Transverse colon (tissue), 4 donors: ENCODE measurements around the gene IRGQ. TPM values are rescaled to one million over a fixed set of nuclear protein-coding genes. Genes with fewer than 3 reads are reported as not detected.
A peak's percentile ranks its signal among the peaks of the same experiment; 100 is the strongest.
"Not testable (repeated sequence)": the region's sequence is repeated elsewhere in the genome, so short reads cannot be mapped to it uniquely, and the experiment has no call there.

Experiments
- DNase-seq: peaks from one replicate; pipeline ENCODE4 v3.0.0-alpha.2; 2019
- H3K27ac ChIP-seq, 4 donors: fragments of 200-600 bp; sonication (generic); 2 replicates each; pipeline ENCODE4 v1.5.1; 2016 to 2018; ENCODE audit warnings: inconsistent platforms in 4 of 4
- H3K27me3 ChIP-seq: fragments of 200-600 bp; sonication (generic); 2 replicates; pipeline ENCODE4 v1.5.1; 2017; ENCODE audit warnings: inconsistent platforms
- H3K36me3 ChIP-seq, 4 donors: fragments of 200-600 bp; sonication (generic); 2 replicates each; pipeline ENCODE4 v1.5.1; 2017 to 2019; ENCODE audit warnings: inconsistent platforms in 4 of 4
- H3K4me1 ChIP-seq, 4 donors: fragments of 200-600 bp; sonication (generic); 2 replicates each; pipeline ENCODE4 v1.5.1; 2017 to 2020; ENCODE audit warnings: inconsistent platforms in 4 of 4
- H3K4me3 ChIP-seq, 4 donors: fragments of 200-600 bp; sonication (generic); 1 replicate in 1 of 4; 2 replicates in 3 of 4; pipeline versions ENCODE4 v1.5.1 to v1.6.1; 2017 to 2019; ENCODE audit warnings: inconsistent platforms in 4 of 4
- H3K9me3 ChIP-seq, 2 donors: fragments of 200-600 bp; sonication (generic); 2 replicates each; pipeline ENCODE4 v1.5.1; 2017 to 2019; ENCODE audit warnings: inconsistent platforms in 2 of 2
- EP300 ChIP-seq: sonication (generic); formaldehyde crosslinking; IDR thresholded peaks from one replicate; pipeline ENCODE4 v1.6.1; 2017; ENCODE audit warnings: antibody characterized with exemption, low read depth
- POLR2A ChIP-seq: fragments of 450-650 bp; IDR thresholded peaks from one replicate; pipeline ENCODE4 v1.6.1; 2016; ENCODE audit warnings: antibody characterized with exemption, mild to moderate bottlenecking, moderate library complexity
- POLR2AphosphoS5 ChIP-seq, 3 donors: sonication (generic); formaldehyde crosslinking; IDR thresholded peaks; one replicate each; pipeline ENCODE4 v1.6.1; 2016; ENCODE audit warnings: antibody characterized with exemption in 3 of 3
- WGBS, 2 donors: methylation state at CpG; one replicate each; pipeline ENCODE4 v1.1.5; 2018; ENCODE audit warnings: low coverage in 1 of 2; 5-methylcytosine and 5-hydroxymethylcytosine counted together
- in situ Hi-C, 4 donors: fragments of 200-750 bp; cut with MboI; loops; one replicate each; pipeline versions ENCODE4 v1.15.0 to v1.15.1; 2017; ENCODE audit warnings: low sequenced_read_pairs in 3 of 4, low pct_ligation_motif_present in 1 of 4, low pct_unique_long_range_greater_than_20kb in 1 of 4
- intact Hi-C: fragments of 100-400 bp; cut with DNase I; formaldehyde crosslinking; loops from one replicate; pipeline ENCODE4 v1.15.1; 2023; ENCODE audit warnings: low total_unique reads
- total RNA-seq, 4 donors: library from RNA; depleted of rRNA; stranded (reverse); fragments of >200 nt; gene quantifications; one replicate each; pipeline ENCODE4 v1.1.0, GENCODE V29; 2016
- TF ChIP-seq, protein P1 (sequence below), 5 experiments: fragments of 200-600 bp in 3 of 5; fragments of 450-650 bp in 2 of 5; sonication (generic) in 3 of 5; IDR thresholded peaks; 1 replicate in 2 of 5; 2 replicates in 3 of 5; pipeline ENCODE4 v1.5.1; 2016 to 2017; ENCODE audit warnings: antibody characterized with exemption in 5 of 5, inconsistent platforms in 3 of 5, mild to moderate bottlenecking in 2 of 5, moderate library complexity in 1 of 5

IRGQ gene
- total RNA-seq, 4 donors from 2014 or later: 15.7 to 32.5 (median 24.7) TPM

DNA sequence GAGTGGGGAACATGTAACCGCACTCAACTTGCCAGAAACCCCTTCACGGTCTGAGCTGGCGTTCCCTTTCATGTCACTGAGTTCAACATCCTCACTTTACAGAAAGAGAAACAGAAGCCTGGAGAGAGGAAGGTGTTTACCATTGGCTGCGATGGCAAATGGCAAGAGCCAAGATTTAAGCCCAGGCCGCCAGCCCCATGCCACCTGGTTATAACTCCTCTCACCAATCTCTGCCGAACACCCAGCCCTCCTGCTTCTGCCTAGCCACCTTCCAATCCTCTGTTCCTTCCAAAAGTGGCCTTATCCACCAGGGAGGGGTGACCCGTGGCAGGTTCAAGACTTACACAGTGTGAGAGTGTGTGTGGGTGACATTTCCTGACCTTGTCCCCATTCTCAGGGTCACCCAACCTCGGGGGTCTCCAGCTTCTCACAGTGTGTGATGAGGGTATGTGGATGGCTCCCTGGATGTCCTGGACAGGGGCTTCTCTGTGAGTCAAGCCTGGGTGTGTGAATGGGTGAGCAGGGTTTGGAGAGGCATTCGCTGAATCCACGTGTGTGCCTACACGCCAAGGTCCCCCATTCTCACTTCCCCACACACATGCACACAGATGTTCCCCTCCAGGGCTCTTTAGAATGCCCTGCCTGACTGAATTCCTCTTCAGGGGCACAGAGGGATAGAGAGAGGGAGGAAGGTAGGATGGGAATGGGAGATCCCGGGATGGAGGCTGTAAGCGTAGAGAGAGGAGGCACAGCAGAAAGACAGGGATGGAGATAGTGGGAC, 42.5 kb upstream of the IRGQ start:
- Histone ChIP-seq H3K4me3 (no peak overlapping the region), H3K27ac (peak overlapping the region in 1 of 4 donors; percentile 30), H3K36me3 (no peaks in the 10 kb centered on the region), H3K27me3 (peaks cover 42% of the 10 kb centered on the region), H3K9me3 (no peaks in the 10 kb centered on the region), H3K4me1 (peaks cover 6 to 14% (median 10%) of the 10 kb centered on the region in 4 donors)
- TF ChIP-seq EP300: no peak
- TF ChIP-seq, protein P1, sequence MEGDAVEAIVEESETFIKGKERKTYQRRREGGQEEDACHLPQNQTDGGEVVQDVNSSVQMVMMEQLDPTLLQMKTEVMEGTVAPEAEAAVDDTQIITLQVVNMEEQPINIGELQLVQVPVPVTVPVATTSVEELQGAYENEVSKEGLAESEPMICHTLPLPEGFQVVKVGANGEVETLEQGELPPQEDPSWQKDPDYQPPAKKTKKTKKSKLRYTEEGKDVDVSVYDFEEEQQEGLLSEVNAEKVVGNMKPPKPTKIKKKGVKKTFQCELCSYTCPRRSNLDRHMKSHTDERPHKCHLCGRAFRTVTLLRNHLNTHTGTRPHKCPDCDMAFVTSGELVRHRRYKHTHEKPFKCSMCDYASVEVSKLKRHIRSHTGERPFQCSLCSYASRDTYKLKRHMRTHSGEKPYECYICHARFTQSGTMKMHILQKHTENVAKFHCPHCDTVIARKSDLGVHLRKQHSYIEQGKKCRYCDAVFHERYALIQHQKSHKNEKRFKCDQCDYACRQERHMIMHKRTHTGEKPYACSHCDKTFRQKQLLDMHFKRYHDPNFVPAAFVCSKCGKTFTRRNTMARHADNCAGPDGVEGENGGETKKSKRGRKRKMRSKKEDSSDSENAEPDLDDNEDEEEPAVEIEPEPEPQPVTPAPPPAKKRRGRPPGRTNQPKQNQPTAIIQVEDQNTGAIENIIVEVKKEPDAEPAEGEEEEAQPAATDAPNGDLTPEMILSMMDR (IDR thresholded peaks at IDR 0.05): no peak
- TF ChIP-seq POLR2A: no peak
- no peak for TF ChIP-seq POLR2AphosphoS5 (IDR thresholded peaks at IDR 0.05)
- intact Hi-C loops (no loop called here), in situ Hi-C loops (no loop called here)
- no peak for DNase-seq
- WGBS, 2 donors: 75 to 84% methylated on average over 3 to 13 of the region's 13 CpGs

GRCh38 chr19:43636121-43636683, 40.3 kb upstream of the IRGQ start:
- peak overlapping the region in 2 of 4 donors; percentile 16 to 35 for H3K27ac ChIP-seq
- peaks cover 6 to 14% (median 10%) of the 10 kb centered on the region in 4 donors for H3K4me1 ChIP-seq
- H3K36me3 ChIP-seq: no peaks in the 10 kb centered on the region
- in situ Hi-C loops (no loop called here), intact Hi-C loops (no loop called here)
- 76% methylated on average over 14 of the region's 14 CpGs; no CpG with 5 or more reads in 1 of the 2 donors for WGBS, 2 donors
- H3K9me3 ChIP-seq: no peaks in the 10 kb centered on the region
- TF ChIP-seq, protein P1 (IDR thresholded peaks at IDR 0.05): no peak
- TF ChIP-seq POLR2AphosphoS5 (IDR thresholded peaks at IDR 0.05): no peak
- H3K4me3 ChIP-seq: no peak overlapping the region
- no peak for DNase-seq
- peaks cover 42% of the 10 kb centered on the region for H3K27me3 ChIP-seq

DNA sequence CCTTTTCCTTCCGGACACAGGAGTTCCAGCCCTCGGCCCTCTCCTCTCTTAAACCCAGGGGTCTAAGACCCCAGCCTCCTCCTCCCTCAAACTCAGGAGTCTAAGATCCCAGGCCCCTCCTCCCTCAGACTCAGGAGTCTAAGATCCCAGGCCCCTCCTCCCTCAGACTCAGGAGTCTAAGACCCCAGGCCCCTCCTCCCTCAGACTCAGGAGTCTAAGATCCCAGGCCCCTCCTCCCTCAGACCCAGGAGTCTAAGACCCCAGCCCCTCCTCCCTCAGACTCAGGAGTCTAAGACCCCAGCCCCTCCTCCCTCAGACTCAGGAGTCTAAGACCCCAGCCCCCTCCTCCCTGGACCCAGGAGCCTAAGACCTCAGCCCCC, 39.6 kb upstream of the IRGQ start:
- peak overlapping the region in 3 of 4 donors; percentile 16 to 35 (median 35) for H3K27ac ChIP-seq
- intact Hi-C loops: not testable (repeated sequence)

GRCh38 chr19:43634872-43635560, 39.1 kb upstream of the IRGQ start:
- no peaks in the 10 kb centered on the region for H3K9me3 ChIP-seq
- peak overlapping the region in 1 of 4 donors; percentile 4 for H3K4me3 ChIP-seq
- TF ChIP-seq, protein P1 (IDR thresholded peaks at IDR 0.05): no peak
- no peak for TF ChIP-seq EP300
- no peak for TF ChIP-seq POLR2A
- no peak for TF ChIP-seq POLR2AphosphoS5 (IDR thresholded peaks at IDR 0.05)
- no peak for DNase-seq
- in situ Hi-C loops: no loop called here
- intact Hi-C loops: no loop called here
- H3K4me1 ChIP-seq: peaks cover 0 to 7% (median 4%) of the 10 kb centered on the region in 4 donors
- H3K36me3 ChIP-seq: no peaks in the 10 kb centered on the region
- 44% methylated on average over 17 of the region's 17 CpGs; no CpG with 5 or more reads in 1 of the 2 donors for WGBS, 2 donors
- H3K27ac ChIP-seq: peak overlapping the region in 3 of 4 donors; percentile 29 to 35 (median 35)
- H3K27me3 ChIP-seq: peaks cover 37% of the 10 kb centered on the region

More for the DNA sequence above, 39.6 kb upstream of the IRGQ start:
- DNase-seq, H3K9me3 ChIP-seq, H3K4me3 ChIP-seq, H3K36me3 ChIP-seq, in situ Hi-C loops: not testable (repeated sequence)
- WGBS, 2 donors: 58 to 70% methylated on average over 2 of the region's 2 CpGs
- peaks cover 40% of the 10 kb centered on the region for H3K27me3 ChIP-seq
- peaks cover 5 to 13% (median 10%) of the 10 kb centered on the region in 4 donors for H3K4me1 ChIP-seq
